WTC11 (cell line): ENCODE measurements around the gene ID3. TPM values are rescaled to one million over a fixed set of nuclear protein-coding genes. Genes with fewer than 3 reads are reported as not detected.

Experiments used
- ATAC-seq: fragments of 200-7000 bp; cut with Tn5 transposase; 2 replicates; pipeline ENCODE4 v1.10.0; 2021; ENCODE audit warnings: mild to moderate bottlenecking, moderate library complexity
- CTCF ChIA-PET: fragments of 300-600 bp; sonication (Branson Sonifier 250); formaldehyde crosslinking; loops from one replicate; lab custom pipeline; 2021; ENCODE audit warnings: antibody characterized with exemption; lab: Charles Lee
- POLR2A ChIA-PET: fragments of 350-600 bp; sonication (Branson Sonifier 250); formaldehyde crosslinking; loops from one replicate; lab custom pipeline; 2021; ENCODE audit warnings: antibody characterized with exemption; lab: Charles Lee
- DNase-seq: peaks from one replicate; pipeline ENCODE4 v3.0.0; 2021; ENCODE audit warnings: low spot score
- H3K27ac Mint-ChIP-seq: 2 replicates; pipeline ENCODE4 v1.8.0; 2021; ENCODE audit warnings: mixed read lengths
- H3K27me3 Mint-ChIP-seq: 2 replicates; pipeline ENCODE4 v1.8.0; 2021; ENCODE audit warnings: low read depth, mild to moderate bottlenecking, moderate library complexity, mixed read lengths
- H3K36me3 Mint-ChIP-seq: 2 replicates; pipeline ENCODE4 v1.8.0; 2021; ENCODE audit warnings: mixed read lengths
- H3K4me1 Mint-ChIP-seq: 2 replicates; pipeline ENCODE4 v1.8.0; 2022; ENCODE audit warnings: mixed read lengths
- H3K4me3 Mint-ChIP-seq: 2 replicates; pipeline ENCODE4 v1.8.0; 2021; ENCODE audit warnings: mild to moderate bottlenecking, moderate library complexity, mixed read lengths
- H3K9me3 Mint-ChIP-seq: 2 replicates; pipeline ENCODE4 v1.8.0; 2021; ENCODE audit warnings: mixed read lengths
- ATF1 ChIP-seq: sonication (generic); formaldehyde crosslinking; IDR thresholded peaks from 2 replicates; pipeline ENCODE4 v1.8.1; 2023; ENCODE audit warnings: mild to moderate bottlenecking, moderate library complexity, missing genetic modification reagents
- CBFB ChIP-seq: sonication (generic); formaldehyde crosslinking; IDR thresholded peaks from 2 replicates; pipeline ENCODE4 v1.8.1; 2022; ENCODE audit warnings: mild to moderate bottlenecking, low read depth, missing genetic modification reagents
- CREM ChIP-seq: sonication (generic); formaldehyde crosslinking; IDR thresholded peaks from 2 replicates; pipeline ENCODE4 v1.8.1; 2022; ENCODE audit warnings: mild to moderate bottlenecking, missing genetic modification reagents, moderate library complexity
- GABPB1 ChIP-seq: sonication (generic); formaldehyde crosslinking; IDR thresholded peaks from 2 replicates; pipeline ENCODE4 v1.8.1; 2023; ENCODE audit warnings: mild to moderate bottlenecking, missing genetic modification reagents
- GTF2I ChIP-seq: fragments of 250-450 bp; sonication (Bioruptor Pico); conservative IDR thresholded peaks from 2 replicates; pipeline ENCODE4 v1.4.0; 2021; ENCODE audit warnings: mild to moderate bottlenecking
- JUN ChIP-seq: sonication (generic); formaldehyde crosslinking; IDR thresholded peaks from 2 replicates; pipeline ENCODE4 v1.8.0; 2023; ENCODE audit warnings: mild to moderate bottlenecking, missing genetic modification reagents
- NFATC4 ChIP-seq: fragments of 250-450 bp; sonication (Bioruptor Pico); IDR thresholded peaks from 2 replicates; pipeline ENCODE4 v1.9.0; 2021; ENCODE audit warnings: mild to moderate bottlenecking
- NR3C1 ChIP-seq: sonication (generic); formaldehyde crosslinking; conservative IDR thresholded peaks from 2 replicates; pipeline ENCODE4 v1.8.1; 2023; ENCODE audit warnings: low read depth, mild to moderate bottlenecking, missing genetic modification reagents
- SMAD4 ChIP-seq: sonication (generic); formaldehyde crosslinking; IDR thresholded peaks from 2 replicates; pipeline ENCODE4 v1.8.0; 2022; ENCODE audit warnings: mild to moderate bottlenecking, missing genetic modification reagents
- ZBTB21 ChIP-seq: sonication (generic); formaldehyde crosslinking; IDR thresholded peaks from 2 replicates; pipeline ENCODE4 v1.8.1; 2023; ENCODE audit warnings: mild to moderate bottlenecking, missing genetic modification reagents, borderline replicate concordance
- ZNF317 ChIP-seq: sonication (generic); formaldehyde crosslinking; IDR thresholded peaks from 2 replicates; pipeline ENCODE4 v1.8.1; 2023; ENCODE audit warnings: low read depth, mild to moderate bottlenecking, moderate library complexity, missing genetic modification reagents, borderline replicate concordance
- ZNF423 ChIP-seq: fragments of 250-450 bp; sonication (Bioruptor Pico); IDR thresholded peaks from 2 replicates; pipeline ENCODE4 v2.1.2; 2022; ENCODE audit warnings: mild to moderate bottlenecking, moderate library complexity
- ZNF512 ChIP-seq: sonication (generic); formaldehyde crosslinking; IDR thresholded peaks from 2 replicates; pipeline ENCODE4 v1.8.1; 2022; ENCODE audit warnings: missing genetic modification reagents, borderline replicate concordance
- total RNA-seq: library from RNA; stranded (reverse); gene quantifications from 3 replicates; pipeline ENCODE4 v1.2.3, GENCODE V29; 2021
- TF ChIP-seq, protein P1 (sequence below): sonication (generic); formaldehyde crosslinking; IDR thresholded peaks from 2 replicates; pipeline ENCODE4 v1.8.0; 2022; ENCODE audit warnings: mild to moderate bottlenecking, missing genetic modification reagents
- TF ChIP-seq, protein P2 (sequence below): sonication (generic); formaldehyde crosslinking; IDR thresholded peaks from 2 replicates; pipeline ENCODE4 v1.8.0; 2023; ENCODE audit warnings: missing genetic modification reagents, mild to moderate bottlenecking, borderline replicate concordance
- TF ChIP-seq, protein P3 (sequence below): sonication (generic); formaldehyde crosslinking; IDR thresholded peaks from 2 replicates; pipeline ENCODE4 v1.8.1; 2023; ENCODE audit warnings: mild to moderate bottlenecking, moderate library complexity, missing genetic modification reagents
- TF ChIP-seq, protein P4 (sequence below): sonication (generic); formaldehyde crosslinking; IDR thresholded peaks from 2 replicates; pipeline ENCODE4 v1.8.0; 2022; ENCODE audit warnings: mild to moderate bottlenecking, missing genetic modification reagents

The ID3 gene
- total RNA-seq, 1 experiment from 2014 or later, result 168 TPM

GRCh38 chr1:23563003-23563402, 3.7 kb upstream of the ID3 start:
- Mint-ChIP-seq H3K9me3 (no peaks in the 10 kb centered on the region), H3K4me1 (peaks cover 71% of the 10 kb centered on the region), H3K27me3 (no peaks in the 10 kb centered on the region), H3K27ac (peak overlapping the region; percentile 94), H3K36me3 (peaks cover 7% of the 10 kb centered on the region), H3K4me3 (peak overlapping the region; percentile 8; the same call in 1 of the 2 replicates)
- ATAC-seq (no peak), DNase-seq (no peak)
- POLR2A ChIA-PET, result interaction anchor here (0.6 kb wide), 1 partner anchor 65 kb away, joined by 5 read pairs; no protein-coding TSS in a partner anchor
- no peak for TF ChIP-seq GABPB1 (CRISPR knock-in tag)
- TF ChIP-seq ZBTB21 (CRISPR knock-in tag), result no peak
- TF ChIP-seq, protein P1, sequence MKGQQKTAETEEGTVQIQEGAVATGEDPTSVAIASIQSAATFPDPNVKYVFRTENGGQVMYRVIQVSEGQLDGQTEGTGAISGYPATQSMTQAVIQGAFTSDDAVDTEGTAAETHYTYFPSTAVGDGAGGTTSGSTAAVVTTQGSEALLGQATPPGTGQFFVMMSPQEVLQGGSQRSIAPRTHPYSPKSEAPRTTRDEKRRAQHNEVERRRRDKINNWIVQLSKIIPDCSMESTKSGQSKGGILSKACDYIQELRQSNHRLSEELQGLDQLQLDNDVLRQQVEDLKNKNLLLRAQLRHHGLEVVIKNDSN (CRISPR knock-in tag), result no peak
- no peak for TF ChIP-seq NR3C1 (CRISPR knock-in tag)
- no peak for TF ChIP-seq ATF1 (CRISPR knock-in tag)
- no peak for TF ChIP-seq JUN (CRISPR knock-in tag)
- no peak for TF ChIP-seq CREM (CRISPR knock-in tag)
- TF ChIP-seq, protein P2, sequence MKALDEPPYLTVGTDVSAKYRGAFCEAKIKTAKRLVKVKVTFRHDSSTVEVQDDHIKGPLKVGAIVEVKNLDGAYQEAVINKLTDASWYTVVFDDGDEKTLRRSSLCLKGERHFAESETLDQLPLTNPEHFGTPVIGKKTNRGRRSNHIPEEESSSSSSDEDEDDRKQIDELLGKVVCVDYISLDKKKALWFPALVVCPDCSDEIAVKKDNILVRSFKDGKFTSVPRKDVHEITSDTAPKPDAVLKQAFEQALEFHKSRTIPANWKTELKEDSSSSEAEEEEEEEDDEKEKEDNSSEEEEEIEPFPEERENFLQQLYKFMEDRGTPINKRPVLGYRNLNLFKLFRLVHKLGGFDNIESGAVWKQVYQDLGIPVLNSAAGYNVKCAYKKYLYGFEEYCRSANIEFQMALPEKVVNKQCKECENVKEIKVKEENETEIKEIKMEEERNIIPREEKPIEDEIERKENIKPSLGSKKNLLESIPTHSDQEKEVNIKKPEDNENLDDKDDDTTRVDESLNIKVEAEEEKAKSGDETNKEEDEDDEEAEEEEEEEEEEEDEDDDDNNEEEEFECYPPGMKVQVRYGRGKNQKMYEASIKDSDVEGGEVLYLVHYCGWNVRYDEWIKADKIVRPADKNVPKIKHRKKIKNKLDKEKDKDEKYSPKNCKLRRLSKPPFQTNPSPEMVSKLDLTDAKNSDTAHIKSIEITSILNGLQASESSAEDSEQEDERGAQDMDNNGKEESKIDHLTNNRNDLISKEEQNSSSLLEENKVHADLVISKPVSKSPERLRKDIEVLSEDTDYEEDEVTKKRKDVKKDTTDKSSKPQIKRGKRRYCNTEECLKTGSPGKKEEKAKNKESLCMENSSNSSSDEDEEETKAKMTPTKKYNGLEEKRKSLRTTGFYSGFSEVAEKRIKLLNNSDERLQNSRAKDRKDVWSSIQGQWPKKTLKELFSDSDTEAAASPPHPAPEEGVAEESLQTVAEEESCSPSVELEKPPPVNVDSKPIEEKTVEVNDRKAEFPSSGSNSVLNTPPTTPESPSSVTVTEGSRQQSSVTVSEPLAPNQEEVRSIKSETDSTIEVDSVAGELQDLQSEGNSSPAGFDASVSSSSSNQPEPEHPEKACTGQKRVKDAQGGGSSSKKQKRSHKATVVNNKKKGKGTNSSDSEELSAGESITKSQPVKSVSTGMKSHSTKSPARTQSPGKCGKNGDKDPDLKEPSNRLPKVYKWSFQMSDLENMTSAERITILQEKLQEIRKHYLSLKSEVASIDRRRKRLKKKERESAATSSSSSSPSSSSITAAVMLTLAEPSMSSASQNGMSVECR (CRISPR knock-in tag), result no peak
- TF ChIP-seq CBFB (CRISPR knock-in tag), result no peak
- TF ChIP-seq, protein P3, sequence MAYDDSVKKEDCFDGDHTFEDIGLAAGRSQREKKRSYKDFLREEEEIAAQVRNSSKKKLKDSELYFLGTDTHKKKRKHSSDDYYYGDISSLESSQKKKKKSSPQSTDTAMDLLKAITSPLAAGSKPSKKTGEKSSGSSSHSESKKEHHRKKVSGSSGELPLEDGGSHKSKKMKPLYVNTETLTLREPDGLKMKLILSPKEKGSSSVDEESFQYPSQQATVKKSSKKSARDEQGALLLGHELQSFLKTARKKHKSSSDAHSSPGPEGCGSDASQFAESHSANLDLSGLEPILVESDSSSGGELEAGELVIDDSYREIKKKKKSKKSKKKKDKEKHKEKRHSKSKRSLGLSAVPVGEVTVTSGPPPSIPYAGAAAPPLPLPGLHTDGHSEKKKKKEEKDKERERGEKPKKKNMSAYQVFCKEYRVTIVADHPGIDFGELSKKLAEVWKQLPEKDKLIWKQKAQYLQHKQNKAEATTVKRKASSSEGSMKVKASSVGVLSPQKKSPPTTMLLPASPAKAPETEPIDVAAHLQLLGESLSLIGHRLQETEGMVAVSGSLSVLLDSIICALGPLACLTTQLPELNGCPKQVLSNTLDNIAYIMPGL (CRISPR knock-in tag), result no peak
- TF ChIP-seq SMAD4, result no peak
- TF ChIP-seq, protein P4, sequence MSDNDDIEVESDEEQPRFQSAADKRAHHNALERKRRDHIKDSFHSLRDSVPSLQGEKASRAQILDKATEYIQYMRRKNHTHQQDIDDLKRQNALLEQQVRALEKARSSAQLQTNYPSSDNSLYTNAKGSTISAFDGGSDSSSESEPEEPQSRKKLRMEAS (CRISPR knock-in tag), result no peak
- TF ChIP-seq NFATC4, result no peak
- no peak for TF ChIP-seq GTF2I (CRISPR knock-in tag)
- no peak for TF ChIP-seq ZNF512
- TF ChIP-seq ZNF317, result no peak
- TF ChIP-seq ZNF423, result no peak
- CTCF ChIA-PET, result interaction anchor here (0.9 to 4.9 kb wide), 2 partner anchors 72 to 75 kb away, joined by 7 to 51 read pairs; no protein-coding TSS in a partner anchor
